ENCODE results near the gene CEP164. TPM values are rescaled to one million over a fixed set of nuclear protein-coding genes. Genes with fewer than 3 reads are reported as not detected.

Gene CEP164
- total RNA-seq, 1 experiment from 2014 or later: 16.6 TPM

- DNase-seq (ENCODE audit: low spot score): no peak
Observed at GRCh38 chr11:117356126-117356890, 28.7 kb downstream of the CEP164 start.

GRCh38 chr11:117361432-117361831 is 33.8 kb downstream of the CEP164 start:
- DNase-seq (ENCODE audit: low spot score): no peak

GRCh38 chr11:117366248-117366647 is 38.6 kb downstream of the CEP164 start:
- no peak for DNase-seq (ENCODE audit: low spot score)

- DNase-seq (ENCODE audit: low spot score): no peak
Observed at GRCh38 chr11:117366875-117367274, 39.2 kb downstream of the CEP164 start.

GRCh38 chr11:117369534-117369933 is 41.9 kb downstream of the CEP164 start:
- no peak for DNase-seq (ENCODE audit: low spot score)

DNA sequence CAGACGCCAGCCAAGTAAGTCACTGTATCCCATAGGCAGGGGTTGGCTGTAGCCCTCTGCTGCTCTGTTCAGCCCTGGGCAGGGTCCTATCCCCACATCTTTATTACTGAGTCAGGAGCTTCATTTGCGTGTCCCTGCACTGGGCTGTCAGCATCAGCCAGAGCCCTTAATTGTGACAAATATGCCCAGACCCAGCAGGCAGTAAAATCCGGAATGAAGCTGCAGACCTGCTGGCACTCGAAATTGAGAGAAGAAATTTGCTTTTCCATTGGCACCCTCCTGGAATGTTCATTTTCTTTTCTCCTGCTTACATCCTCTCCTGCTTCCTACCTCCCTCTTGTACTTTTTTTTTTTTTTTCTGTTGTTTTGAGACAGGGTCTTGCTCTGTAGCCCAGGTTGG is 43.8 kb downstream of the CEP164 start:
- no peak for DNase-seq (ENCODE audit: low spot score)

DNA sequence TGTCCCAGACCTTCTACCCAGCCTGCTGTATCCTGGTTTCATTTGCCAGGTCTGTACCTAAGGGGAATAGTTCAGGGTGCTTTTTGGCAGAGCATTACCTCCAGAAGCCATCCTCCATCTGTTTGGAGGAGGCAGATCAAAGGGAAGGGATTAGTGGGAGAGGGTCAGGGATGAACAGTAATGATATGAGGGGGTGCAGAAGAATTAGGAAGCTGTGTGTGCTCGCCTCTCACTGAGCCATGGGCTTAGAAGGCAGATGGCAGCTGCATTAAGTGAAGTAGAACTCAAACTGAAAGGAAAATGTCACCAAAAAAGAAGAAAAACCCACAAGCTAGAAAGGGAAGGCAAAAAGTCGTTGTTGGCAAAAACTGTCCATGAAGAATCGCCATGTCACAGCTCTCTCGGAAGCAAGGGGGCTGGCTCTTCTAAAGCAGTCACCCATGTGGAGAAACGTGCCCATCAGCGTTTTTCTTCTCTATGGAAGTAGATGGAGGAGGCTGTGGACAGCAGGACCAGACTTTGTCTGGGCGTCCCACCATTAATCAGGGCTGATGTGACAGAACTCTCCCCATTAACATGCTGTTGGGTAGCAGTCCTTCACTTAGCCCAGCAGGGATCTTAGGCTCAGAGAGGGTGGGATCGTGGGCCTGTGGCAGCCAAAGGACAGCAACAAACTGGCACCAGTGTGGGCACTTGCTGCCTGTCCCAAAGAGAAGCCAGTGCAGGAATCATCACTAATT is 46.8 kb downstream of the CEP164 start:
- DNase-seq (ENCODE audit: low spot score): no peak

DNA sequence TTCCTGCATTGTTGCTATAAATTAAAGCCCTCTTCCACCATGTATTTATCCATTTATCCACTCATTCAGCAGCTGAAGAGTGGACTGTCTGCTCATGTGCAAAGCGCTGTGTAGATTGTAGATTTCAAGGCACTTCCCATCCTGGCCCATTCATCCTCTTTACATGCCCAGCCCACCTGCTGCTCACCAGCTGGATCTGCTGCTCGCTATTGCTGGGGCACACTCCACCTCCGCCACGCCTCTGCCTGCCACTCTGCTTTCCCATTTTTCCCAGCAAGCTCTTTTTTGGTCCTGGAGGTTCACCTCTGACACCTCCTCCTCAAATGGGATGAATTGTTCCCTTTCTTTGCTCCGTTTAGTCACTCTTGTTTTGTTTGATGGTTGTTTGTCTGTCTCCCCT is 48.3 kb downstream of the CEP164 start:
- no peak for DNase-seq (ENCODE audit: low spot score)

GRCh38 chr11:117376517-117376916 is 48.9 kb downstream of the CEP164 start:
- DNase-seq (ENCODE audit: low spot score): no peak

GRCh38 chr11:117378976-117379865 is 51.6 kb downstream of the CEP164 start:
- no peak for DNase-seq (ENCODE audit: low spot score)

- DNase-seq (ENCODE audit: low spot score): no peak
Observed at GRCh38 chr11:117380676-117381075, 53.0 kb downstream of the CEP164 start.

DNA sequence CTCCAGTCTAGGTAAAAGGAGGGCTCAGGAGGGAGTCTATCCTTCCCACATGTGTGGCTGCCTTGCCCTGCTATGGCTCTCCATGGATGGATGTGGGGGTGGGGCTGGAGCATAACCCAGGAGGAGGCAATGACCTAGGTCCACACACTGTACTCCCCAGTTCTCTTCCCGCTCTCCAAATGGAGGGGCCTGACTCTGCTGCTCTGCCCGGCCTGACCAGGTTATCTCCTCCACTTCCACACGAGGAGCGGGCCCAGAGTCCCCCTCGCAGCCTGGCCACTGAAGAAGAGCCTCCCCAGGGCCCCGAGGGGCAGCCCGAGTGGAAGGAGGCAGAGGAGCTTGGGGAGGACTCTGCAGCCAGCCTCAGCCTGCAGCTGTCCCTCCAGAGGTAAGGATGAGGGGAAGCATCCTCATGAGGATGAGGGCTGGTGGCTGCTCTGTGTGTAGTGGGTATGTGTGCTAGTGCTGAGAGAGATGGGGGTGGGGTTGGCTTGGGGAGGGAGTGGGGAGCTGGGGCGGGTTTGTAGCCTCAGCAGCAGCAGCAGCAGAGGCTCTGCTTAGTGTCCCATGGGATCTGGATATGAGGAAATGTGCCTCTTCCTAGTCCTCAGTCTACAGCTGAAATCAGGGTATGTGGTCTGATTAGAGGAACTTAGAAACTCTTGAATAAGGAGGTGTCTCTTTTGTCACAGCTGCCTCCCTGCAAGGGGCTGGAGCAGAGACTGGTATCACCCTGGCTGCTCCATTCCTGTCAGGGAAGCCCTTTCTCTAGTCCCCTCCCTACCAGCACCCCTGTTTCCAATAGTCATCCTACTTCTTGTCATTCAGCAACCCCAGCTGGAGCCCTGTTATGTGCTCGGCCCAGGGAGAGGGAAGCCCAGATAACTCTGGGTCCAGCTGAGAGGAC is 54.1 kb downstream of the CEP164 start:
- no peak for DNase-seq (ENCODE audit: low spot score)

GRCh38 chr11:117382746-117383145 is 55.1 kb downstream of the CEP164 start:
- no peak for DNase-seq (ENCODE audit: low spot score)

DNA sequence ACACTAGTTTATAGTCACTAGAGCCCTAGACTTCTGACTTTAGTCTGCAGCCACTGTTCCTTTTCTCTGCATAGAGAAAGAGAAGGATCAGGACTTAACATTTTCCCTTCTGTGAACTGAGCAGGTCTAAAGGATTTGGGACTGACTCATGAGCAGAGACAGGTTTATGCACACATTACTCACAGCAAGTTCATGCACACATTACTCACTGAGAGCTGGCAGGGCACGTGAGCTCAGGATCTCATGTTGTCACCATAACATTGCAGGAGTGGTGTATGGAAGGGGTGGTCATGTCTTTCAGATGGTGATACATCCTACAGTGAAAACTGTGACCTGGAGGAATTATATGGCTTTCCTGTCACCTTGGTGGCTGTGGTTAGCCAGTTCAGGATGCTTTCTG is 56.4 kb downstream of the CEP164 start:
- peak; percentile 76 for DNase-seq (ENCODE audit: low spot score)

- DNase-seq (ENCODE audit: low spot score): no peak
Observed at GRCh38 chr11:117385471-117385870, 57.8 kb downstream of the CEP164 start.

DNA sequence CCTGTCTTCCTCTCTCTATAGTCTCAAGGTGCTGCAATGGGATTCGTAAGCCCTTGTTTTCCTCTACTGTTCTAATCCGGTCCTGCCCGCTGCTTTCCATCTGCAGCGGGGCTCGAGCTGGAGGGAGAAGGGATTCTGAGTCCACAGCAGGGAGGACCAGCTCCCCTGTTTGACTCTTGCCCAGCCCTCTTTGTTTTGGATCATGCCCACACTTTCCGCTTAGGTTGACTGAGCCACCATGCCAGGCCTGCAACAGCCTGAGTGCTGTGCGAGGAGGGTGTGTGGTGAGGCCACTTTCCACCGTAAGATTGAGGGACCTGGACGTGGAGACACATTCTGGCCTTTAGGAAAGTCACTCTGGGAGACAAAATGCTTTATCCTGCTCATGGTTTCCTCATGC is 58.3 kb downstream of the CEP164 start:
- no peak for DNase-seq (ENCODE audit: low spot score)

DNA sequence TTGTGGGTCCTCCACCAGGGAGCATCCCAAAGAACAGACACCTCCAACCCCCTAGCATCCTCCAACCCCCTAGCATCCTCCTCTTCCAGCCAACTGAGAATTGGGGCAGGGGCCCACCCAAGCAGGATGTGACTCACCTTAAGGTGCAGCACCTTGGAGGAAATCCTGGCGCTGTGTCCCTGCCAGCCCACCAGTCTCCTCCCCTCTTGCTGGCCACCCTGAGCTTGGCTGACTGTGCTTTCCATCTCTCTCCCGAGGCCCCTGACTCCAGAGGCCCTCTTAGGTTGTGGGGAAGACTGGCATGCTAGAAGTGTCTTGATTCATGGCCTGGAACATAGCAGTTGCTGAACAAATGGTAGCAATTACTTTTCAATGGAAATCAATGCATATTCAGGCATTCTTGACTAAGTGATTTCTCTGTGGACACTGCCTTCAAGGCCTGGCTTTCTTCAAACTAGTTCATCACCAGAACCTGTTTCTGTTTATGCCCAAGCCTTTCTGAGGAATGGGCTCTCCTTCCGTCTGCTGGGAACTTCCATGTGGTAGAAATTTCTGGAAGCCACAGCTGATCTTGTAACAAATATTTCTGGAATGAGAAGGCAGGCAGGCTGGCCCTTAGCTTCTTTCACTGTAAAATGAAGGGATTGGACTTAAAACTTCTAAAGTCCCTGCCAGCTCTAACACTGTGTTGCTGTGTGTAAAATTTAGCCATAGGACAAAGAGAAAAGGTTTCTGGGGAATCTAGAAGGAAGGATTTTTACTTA is 60.5 kb downstream of the CEP164 start:
- no peak for DNase-seq (ENCODE audit: low spot score)

DNA sequence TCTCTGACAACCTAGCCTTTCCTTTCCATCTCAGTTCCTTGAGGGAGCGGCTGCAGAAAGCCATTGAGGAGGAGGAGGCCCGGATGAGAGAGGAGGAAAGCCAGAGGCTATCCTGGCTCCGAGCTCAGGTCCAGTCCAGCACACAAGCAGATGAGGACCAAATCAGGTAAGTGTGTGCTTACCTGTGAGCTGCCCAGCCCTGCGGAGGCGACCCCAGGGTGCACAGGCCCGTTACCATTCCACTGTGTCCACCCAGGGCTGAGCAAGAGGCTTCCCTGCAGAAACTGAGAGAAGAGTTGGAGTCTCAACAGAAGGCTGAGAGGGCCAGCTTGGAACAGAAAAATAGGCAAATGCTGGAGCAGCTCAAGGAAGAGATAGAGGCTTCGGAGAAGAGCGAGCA is 63.1 kb downstream of the CEP164 start:
- DNase-seq (ENCODE audit: low spot score): no peak

GRCh38 chr11:117391181-117391580 is 63.5 kb downstream of the CEP164 start:
- DNase-seq (ENCODE audit: low spot score): no peak

DNA sequence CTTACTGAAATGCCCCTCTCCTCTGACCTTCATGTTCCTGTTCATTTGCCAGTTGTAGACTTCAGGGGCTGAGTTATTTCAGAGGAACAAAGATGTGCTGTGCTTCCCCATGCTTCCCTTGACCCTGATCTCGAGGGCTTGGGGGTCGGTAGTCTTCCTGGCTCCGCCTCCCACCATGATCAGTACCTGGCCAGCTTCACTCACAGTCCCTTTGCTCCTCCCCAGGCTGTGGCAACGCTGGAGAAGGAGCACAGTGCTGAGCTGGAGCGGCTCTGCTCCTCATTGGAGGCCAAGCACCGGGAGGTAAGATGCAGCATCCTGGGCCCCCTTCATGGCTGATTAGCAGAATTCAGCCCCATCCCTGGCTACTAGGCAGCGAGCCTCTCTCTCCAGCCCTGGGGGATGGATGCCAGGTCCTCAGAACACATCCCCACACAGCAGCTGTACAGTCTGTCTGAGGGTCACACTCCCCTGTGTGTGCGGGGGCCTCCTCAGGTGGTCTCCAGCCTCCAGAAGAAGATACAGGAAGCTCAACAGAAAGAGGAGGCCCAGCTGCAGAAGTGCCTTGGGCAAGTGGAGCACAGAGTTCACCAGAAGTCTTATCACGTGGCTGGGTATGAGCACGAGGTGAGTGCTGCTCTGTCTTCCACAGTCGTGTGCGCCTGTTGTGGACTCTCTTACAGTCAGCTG is 64.5 kb downstream of the CEP164 start:
- DNase-seq (ENCODE audit: low spot score): no peak
